SK-N-MC (cell line): ENCODE measurements around the gene CAST.
"Not testable (repeated sequence)": the region's sequence is repeated elsewhere in the genome, so short reads cannot be mapped to it uniquely, and the experiment has no call there.

Experiments used
- EZH2 ChIP-seq: fragments of 200-600 bp; sonication (generic); IDR thresholded peaks from one replicate; pipeline ENCODE4 v1.6.1; 2017; ENCODE audit warnings: antibody characterized with exemption
- POLR2AphosphoS5 ChIP-seq: IDR thresholded peaks from 2 replicates; pipeline ENCODE4 v1.6.1; 2012; ENCODE audit warnings: mild to moderate bottlenecking, low read depth, low read length, borderline replicate concordance

GRCh38 chr5:96744218-96744617, 82.0 kb downstream of the CAST start:
- not testable (repeated sequence) for TF ChIP-seq POLR2AphosphoS5, EZH2
